Keratinocyte (primary cell): ENCODE measurements around the gene ADAMTS17. TPM values are rescaled to one million over a fixed set of nuclear protein-coding genes. Genes with fewer than 3 reads are reported as not detected.

Source experiments
- DNase-seq: peaks from one replicate; pipeline ENCODE4 v3.0.0-alpha.2; 2011; ENCODE audit warnings: low read depth, missing footprints, low spot score
- FAIRE-seq: peaks from 2 replicates; lab custom pipeline; 2011; peaks lifted over from hg19 to GRCh38; lab: Jason Lieb, UNC
- H2AFZ ChIP-seq: 2 replicates; pipeline ENCODE4 v1.6.0; 2012; ENCODE audit warnings: low read length, control low read depth, inconsistent platforms; ENCODE audit not compliant: control insufficient read depth
- H3K27ac ChIP-seq: 2 replicates; pipeline ENCODE4 v1.5.1; 2011; ENCODE audit warnings: low read length; ENCODE audit not compliant: control insufficient read depth, insufficient read depth
- H3K27me3 ChIP-seq: 3 replicates; pipeline ENCODE4 v1.6.0; 2011; ENCODE audit warnings: low read length; ENCODE audit not compliant: control insufficient read depth, insufficient read depth; ENCODE audit errors: extremely low read depth
- H3K36me3 ChIP-seq, 2 experiments: 2 replicates in 1 of 2; 3 replicates in 1 of 2; pipeline ENCODE4 v1.5.1; 2011; ENCODE audit warnings: low read length in 2 of 2, mild to moderate bottlenecking in 1 of 2; ENCODE audit not compliant: control insufficient read depth in 2 of 2, insufficient read depth in 2 of 2; ENCODE audit errors: extremely low read depth in 1 of 2
- H3K4me1 ChIP-seq: 3 replicates; pipeline ENCODE4 v1.5.1; 2011; ENCODE audit warnings: low read length; ENCODE audit not compliant: control insufficient read depth, insufficient read depth; ENCODE audit errors: extremely low read depth
- H3K4me2 ChIP-seq: 3 replicates; pipeline ENCODE4 v1.6.0; 2011; ENCODE audit warnings: low read depth, low read length; ENCODE audit not compliant: control insufficient read depth, insufficient read depth; ENCODE audit errors: extremely low read depth
- H3K4me3 ChIP-seq, 3 experiments: fragments of 200-600 bp in 1 of 3; sonication (generic) in 1 of 3; 2 replicates in 2 of 3; 3 replicates in 1 of 3; pipeline ENCODE4 v1.5.1; 2011 to 2016; ENCODE audit warnings: low read length in 3 of 3, mild to moderate bottlenecking in 3 of 3, control low read depth in 2 of 3, inconsistent platforms in 1 of 3, low read depth in 1 of 3, mixed read lengths in 1 of 3, mixed run types in 1 of 3, moderate library complexity in 1 of 3; ENCODE audit not compliant: control insufficient read depth in 2 of 3, insufficient read depth in 2 of 3; ENCODE audit errors: extremely low read depth in 1 of 3
- H3K79me2 ChIP-seq: 2 replicates; pipeline ENCODE4 v1.6.0; 2012; ENCODE audit warnings: low read length; ENCODE audit not compliant: control insufficient read depth, insufficient read depth
- H3K9ac ChIP-seq: 3 replicates; pipeline ENCODE4 v1.6.0; 2011; ENCODE audit warnings: low read length; ENCODE audit not compliant: control insufficient read depth, insufficient read depth; ENCODE audit errors: extremely low read depth
- H3K9me1 ChIP-seq: 3 replicates; pipeline ENCODE4 v1.6.0; 2011; ENCODE audit warnings: low read length; ENCODE audit not compliant: control insufficient read depth, insufficient read depth; ENCODE audit errors: extremely low read depth
- H3K9me3 ChIP-seq: 2 replicates; pipeline ENCODE4 v1.5.1; 2012; ENCODE audit warnings: low read depth, low read length; ENCODE audit not compliant: control insufficient read depth
- H4K20me1 ChIP-seq: 3 replicates; pipeline ENCODE4 v1.6.0; 2011; ENCODE audit warnings: low read length; ENCODE audit not compliant: control insufficient read depth, insufficient read depth; ENCODE audit errors: extremely low read depth
- EZH2 ChIP-seq: IDR thresholded peaks from one replicate; pipeline ENCODE4 v1.6.1; 2012; ENCODE audit warnings: inconsistent platforms, mild to moderate bottlenecking, low read length, moderate library complexity
- dilution Hi-C: fragments of 300-500 bp; cut with MboI; formaldehyde crosslinking; loops from one replicate; pipeline ENCODE4 v1.7.0; 2020; ENCODE audit warnings: low sequenced_read_pairs; ENCODE audit not compliant: extremely low pct_ligation_motif_present
- polyA plus RNA-seq, 5 experiments: library from polyadenylated mRNA; depleted of rRNA in 3 of 5; stranded (reverse) in 3 of 5; stranded (forward) in 1 of 5; unstranded in 1 of 5; fragments of >200 nt; gene quantifications; 1 replicate in 1 of 5; 2 replicates in 3 of 5; 3 replicates in 1 of 5; pipeline versions ENCODE4 v1.2.1 to v1.2.3, GENCODE V29; 2011 to 2012; ENCODE audit warnings: missing spikeins in 2 of 5, low read depth in 1 of 5, low replicate concordance in 1 of 5
- TF ChIP-seq, protein P1 (sequence below), 3 experiments: IDR thresholded peaks in 1 of 3; conservative IDR thresholded peaks in 1 of 3; optimal IDR thresholded peaks in 1 of 3; 2 replicates in 2 of 3; 3 replicates in 1 of 3; pipeline versions ENCODE3 to v1.5.1; 2011; ENCODE audit warnings: low read length in 3 of 3, mild to moderate bottlenecking in 3 of 3, moderate library complexity in 2 of 3, control low read depth in 1 of 3, inconsistent platforms in 1 of 3; ENCODE audit not compliant: insufficient read depth in 2 of 3; ENCODE audit errors: extremely low read depth in 1 of 3

The ADAMTS17 gene
- polyA plus RNA-seq, 1 donor (not counting 4 experiments of a cell fraction or from before 2014, with no cell fraction given): 0.18 TPM

DNA sequence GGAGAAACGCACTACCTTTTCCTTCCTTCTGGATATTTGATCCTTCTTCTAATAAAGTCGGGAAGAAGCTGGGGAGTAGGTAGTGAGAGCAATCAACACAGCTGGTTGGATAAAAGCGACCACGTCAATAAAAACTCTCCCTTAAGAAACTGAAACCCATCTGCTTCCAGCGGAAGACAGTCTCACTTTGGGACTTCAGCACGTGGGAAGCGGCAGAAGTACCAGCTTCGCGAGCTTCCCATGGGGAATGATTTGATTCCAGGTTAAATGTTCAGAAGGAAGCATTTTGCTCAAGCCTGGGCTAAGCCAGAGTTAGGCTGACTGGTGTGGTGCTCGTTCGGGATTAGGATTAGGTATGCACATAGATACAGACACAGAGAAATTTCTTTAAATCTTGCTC, 346.2 kb downstream of the ADAMTS17 start:
- Histone ChIP-seq H3K79me2 (no peaks in the 10 kb centered on the region), H3K4me3 (no peak overlapping the region), H3K27me3 (peaks cover 9% of the 10 kb centered on the region), H4K20me1 (no peaks in the 10 kb centered on the region), H3K9me1 (no peaks in the 10 kb centered on the region), H3K27ac (no peak overlapping the region), H3K4me2 (no peak overlapping the region), H3K36me3 (no peaks in the 10 kb centered on the region), H3K4me1 (peaks cover 13% of the 10 kb centered on the region), H3K9me3 (no peaks in the 10 kb centered on the region), H3K9ac (no peak overlapping the region), H2AFZ (no peak overlapping the region)
- FAIRE-seq (no peak), DNase-seq (no peak)
- dilution Hi-C loops: no loop called here
- TF ChIP-seq, protein P1, sequence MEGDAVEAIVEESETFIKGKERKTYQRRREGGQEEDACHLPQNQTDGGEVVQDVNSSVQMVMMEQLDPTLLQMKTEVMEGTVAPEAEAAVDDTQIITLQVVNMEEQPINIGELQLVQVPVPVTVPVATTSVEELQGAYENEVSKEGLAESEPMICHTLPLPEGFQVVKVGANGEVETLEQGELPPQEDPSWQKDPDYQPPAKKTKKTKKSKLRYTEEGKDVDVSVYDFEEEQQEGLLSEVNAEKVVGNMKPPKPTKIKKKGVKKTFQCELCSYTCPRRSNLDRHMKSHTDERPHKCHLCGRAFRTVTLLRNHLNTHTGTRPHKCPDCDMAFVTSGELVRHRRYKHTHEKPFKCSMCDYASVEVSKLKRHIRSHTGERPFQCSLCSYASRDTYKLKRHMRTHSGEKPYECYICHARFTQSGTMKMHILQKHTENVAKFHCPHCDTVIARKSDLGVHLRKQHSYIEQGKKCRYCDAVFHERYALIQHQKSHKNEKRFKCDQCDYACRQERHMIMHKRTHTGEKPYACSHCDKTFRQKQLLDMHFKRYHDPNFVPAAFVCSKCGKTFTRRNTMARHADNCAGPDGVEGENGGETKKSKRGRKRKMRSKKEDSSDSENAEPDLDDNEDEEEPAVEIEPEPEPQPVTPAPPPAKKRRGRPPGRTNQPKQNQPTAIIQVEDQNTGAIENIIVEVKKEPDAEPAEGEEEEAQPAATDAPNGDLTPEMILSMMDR (optimal IDR thresholded peaks at IDR 0.05 in 1 of 3, IDR thresholded peaks at IDR 0.05 in 1 of 3, conservative IDR thresholded peaks at IDR 0.05 in 1 of 3; ENCODE audit: extremely low read depth in 1 of 3, insufficient read depth in 2 of 3, low read length in 3 of 3): no peak
- no peak for TF ChIP-seq EZH2

DNA sequence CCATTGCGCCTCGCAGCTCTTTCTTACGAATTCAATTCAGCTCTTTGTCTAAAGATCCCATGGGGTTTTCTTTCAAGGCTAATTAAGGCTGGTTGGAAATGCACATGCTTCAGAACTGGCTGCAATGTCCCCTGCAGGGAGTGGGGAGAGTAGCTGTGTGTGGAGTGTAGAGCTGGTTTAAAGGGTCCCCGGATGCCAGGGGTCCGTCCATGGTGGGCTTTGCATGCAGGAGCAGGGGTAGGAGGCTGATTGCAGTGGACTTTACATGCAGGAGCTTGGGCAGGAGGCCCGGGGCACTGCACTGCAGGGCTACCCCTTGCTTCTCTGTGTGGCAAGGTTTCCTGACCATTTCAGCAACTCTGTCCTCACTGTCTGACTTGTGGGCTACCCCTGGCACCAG, 346.9 kb downstream of the ADAMTS17 start:
- Histone ChIP-seq H3K79me2 (no peaks in the 10 kb centered on the region), H2AFZ (no peak overlapping the region), H3K4me1 (peaks cover 13% of the 10 kb centered on the region), H3K9me3 (no peaks in the 10 kb centered on the region), H3K4me3 (no peak overlapping the region), H4K20me1 (no peaks in the 10 kb centered on the region), H3K27ac (no peak overlapping the region), H3K4me2 (no peak overlapping the region), H3K36me3 (no peaks in the 10 kb centered on the region), H3K27me3 (peaks cover 9% of the 10 kb centered on the region), H3K9ac (no peak overlapping the region), H3K9me1 (no peaks in the 10 kb centered on the region)
- dilution Hi-C loops: no loop called here
- TF ChIP-seq, protein P1 (optimal IDR thresholded peaks at IDR 0.05 in 1 of 3, IDR thresholded peaks at IDR 0.05 in 1 of 3, conservative IDR thresholded peaks at IDR 0.05 in 1 of 3; ENCODE audit: extremely low read depth in 1 of 3, insufficient read depth in 2 of 3, low read length in 3 of 3): no peak
- no peak for TF ChIP-seq EZH2
- DNase-seq (no peak), FAIRE-seq (no peak)
